ENCODE results near the gene SOX2. TPM values are rescaled to one million over a fixed set of nuclear protein-coding genes. Genes with fewer than 3 reads are reported as not detected.

Gene SOX2
- total and polyA plus RNA-seq, 8 donors: 4.1 to 26.9 (median 9.8) TPM; not detected in 1

- WGBS, 5 donors: 48 to 77% (median 71%) methylated on average over 2 of the region's 2 CpGs
- DNase-seq: no peak
- Histone ChIP-seq H3K9me3 (no peaks in the 10 kb centered on the region), H3K4me3 (no peak overlapping the region), H3K27me3 (peaks cover 0 to 4% (median 0%) of the 10 kb centered on the region in 3 donors), H3K36me3 (no peaks in the 10 kb centered on the region), H3K4me1 (no peaks in the 10 kb centered on the region), H3K27ac (no peak overlapping the region)
- TF ChIP-seq POLR2AphosphoS5 (IDR thresholded peaks at IDR 0.05) (no peak), EP300 (IDR thresholded peaks at IDR 0.05) (no peak), POLR2A (IDR thresholded peaks at IDR 0.05) (no peak), CTCF (IDR thresholded peaks at IDR 0.05) (no peak)
- intact Hi-C loops (cut with DNase I; ENCODE audit: low total_unique reads): no loop called here
Measured at GRCh38 chr3:181687731-181688130, 24.0 kb upstream of the SOX2 start.

- 90 to 99% (median 92%) methylated on average over 3 of the region's 3 CpGs for whole genome bisulfite sequencing, 5 donors
- Histone ChIP-seq H3K27me3 (no peaks in the 10 kb centered on the region), H3K36me3 (no peaks in the 10 kb centered on the region), H3K9me3 (no peaks in the 10 kb centered on the region), H3K4me1 (no peaks in the 10 kb centered on the region), H3K4me3 (no peak overlapping the region), H3K27ac (no peak overlapping the region)
- intact Hi-C loops (cut with DNase I; ENCODE audit: low total_unique reads): no loop called here
- no peak for DNase-seq
- no peak for TF ChIP-seq CTCF (IDR thresholded peaks at IDR 0.05)
- TF ChIP-seq POLR2A (IDR thresholded peaks at IDR 0.05): no peak
- no peak for TF ChIP-seq EP300 (IDR thresholded peaks at IDR 0.05)
- no peak for TF ChIP-seq POLR2AphosphoS5 (IDR thresholded peaks at IDR 0.05)
Measured at GRCh38 chr3:181689546-181689945, 22.2 kb upstream of the SOX2 start.

GRCh38 chr3:181690769-181691168 lies 21.0 kb upstream of the SOX2 start:
- TF ChIP-seq EP300 (IDR thresholded peaks at IDR 0.05) (no peak), POLR2A (IDR thresholded peaks at IDR 0.05) (no peak), POLR2AphosphoS5 (IDR thresholded peaks at IDR 0.05) (no peak), CTCF (IDR thresholded peaks at IDR 0.05) (no peak)
- Histone ChIP-seq H3K4me1 (peaks cover 5 to 10% (median 8%) of the 10 kb centered on the region in 4 donors), H3K27me3 (peaks cover 0 to 12% (median 10%) of the 10 kb centered on the region in 3 donors), H3K4me3 (no peak overlapping the region), H3K27ac (no peak overlapping the region), H3K36me3 (no peaks in the 10 kb centered on the region), H3K9me3 (no peaks in the 10 kb centered on the region)
- 63 to 82% (median 78%) methylated on average over 2 of the region's 2 CpGs for WGBS, 5 donors
- intact Hi-C loops (cut with DNase I; ENCODE audit: low total_unique reads): loop anchor here (10.0 kb wide), 1 partner anchor 366 kb away; no protein-coding TSS in a partner anchor
- DNase-seq: no peak

GRCh38 chr3:181691901-181692300 lies 19.8 kb upstream of the SOX2 start:
- DNase-seq: no peak
- no peaks in the 10 kb centered on the region for H3K36me3 ChIP-seq
- intact Hi-C loops (cut with DNase I; ENCODE audit: low total_unique reads): loop anchor here (10.0 kb wide), 1 partner anchor 367 kb away; no protein-coding TSS in a partner anchor
- H3K27ac ChIP-seq: no peak overlapping the region
- WGBS, 5 donors: 58 to 85% (median 71%) methylated on average over 2 of the region's 2 CpGs
- peaks cover 12 to 19% (median 17%) of the 10 kb centered on the region in 4 donors for H3K4me1 ChIP-seq
- H3K9me3 ChIP-seq: no peaks in the 10 kb centered on the region
- no peak for TF ChIP-seq EP300 (IDR thresholded peaks at IDR 0.05)
- TF ChIP-seq POLR2A (IDR thresholded peaks at IDR 0.05): no peak
- TF ChIP-seq POLR2AphosphoS5 (IDR thresholded peaks at IDR 0.05): no peak
- TF ChIP-seq CTCF (IDR thresholded peaks at IDR 0.05): no peak
- peaks cover 0 to 23% (median 21%) of the 10 kb centered on the region in 3 donors for H3K27me3 ChIP-seq
- H3K4me3 ChIP-seq: no peak overlapping the region

Measured in stomach (tissue), 9 donors.